HG03439 (cell line): ENCODE data around the gene CDH8.

ENCODE experiments used
- ATAC-seq: cut with Tn5 transposase; IDR thresholded peaks from one replicate; pipeline ENCODE4 v1.9.1; 2021; ENCODE audit warnings: mild to moderate bottlenecking, moderate library complexity; ENCODE audit not compliant: unreplicated experiment

CDH8 gene

DNA sequence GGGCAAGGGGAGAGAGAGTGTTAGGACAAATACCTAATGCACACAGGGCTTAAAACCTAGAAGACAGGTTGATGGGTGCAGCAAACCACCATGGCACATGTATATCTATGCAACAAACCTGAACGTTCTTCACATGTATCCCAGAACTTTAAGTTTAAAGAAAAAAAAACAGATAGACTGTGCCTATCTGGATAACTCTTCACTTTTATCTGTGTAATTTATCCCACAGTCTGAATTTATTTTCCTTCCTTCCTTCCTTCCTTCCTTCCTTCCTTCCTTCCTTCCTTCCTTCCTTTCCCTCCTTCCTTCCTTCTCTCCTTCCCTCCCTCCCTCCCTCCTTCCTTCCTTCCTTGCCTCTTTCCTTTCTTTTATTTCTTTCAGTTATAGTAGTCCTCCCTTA is 370.7 kb downstream of the CDH8 start:
- no peak for ATAC-seq

GRCh38 chr16:61659936-61660335 is 376.3 kb downstream of the CDH8 start:
- no peak for ATAC-seq

DNA sequence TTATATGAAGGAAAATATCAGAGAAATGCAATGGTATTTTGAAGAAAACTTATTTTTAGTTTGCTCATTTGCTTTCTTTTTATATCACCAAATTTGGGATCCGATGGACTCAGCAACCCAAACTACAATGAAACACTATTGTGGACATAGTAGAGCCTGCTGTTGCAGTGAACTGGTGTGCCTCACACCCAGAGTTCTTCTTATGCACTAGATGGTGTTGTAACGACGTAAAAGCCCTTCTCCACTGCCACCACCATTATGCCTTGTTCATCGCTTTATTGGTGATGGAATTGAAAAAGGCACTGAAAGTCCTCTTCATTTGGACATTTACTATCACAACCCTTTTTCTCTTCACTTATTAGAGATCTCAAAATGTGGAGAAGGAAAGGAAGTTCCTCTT is 381.3 kb downstream of the CDH8 start:
- ATAC-seq: no peak

DNA sequence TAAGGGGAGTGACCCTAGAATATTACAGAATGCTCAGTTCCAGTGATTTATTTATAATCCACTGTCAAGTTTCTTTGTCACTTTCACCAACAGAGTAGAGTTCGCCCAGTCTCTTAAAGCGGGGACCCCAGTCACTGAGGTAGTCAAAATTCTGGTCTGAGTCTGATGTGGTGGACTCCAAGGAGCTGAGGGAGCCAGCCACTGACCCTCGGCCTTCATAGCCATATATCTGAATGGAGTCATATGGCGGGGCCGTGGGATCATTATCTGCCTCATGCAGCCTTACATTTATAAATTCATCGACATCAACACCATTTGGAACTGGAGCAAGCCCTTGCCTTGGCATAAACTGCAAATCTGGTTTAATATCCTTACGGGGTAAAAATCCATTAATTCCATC is 382.7 kb downstream of the CDH8 start:
- ATAC-seq: no peak

- no peak for ATAC-seq
Measured at GRCh38 chr16:61645561-61645960, 390.7 kb downstream of the CDH8 start.

- no peak for ATAC-seq
Measured at GRCh38 chr16:61644736-61645135, 391.5 kb downstream of the CDH8 start.

- ATAC-seq: no peak
Measured at GRCh38 chr16:61617219-61617783, 418.9 kb downstream of the CDH8 start.

GRCh38 chr16:61616088-61616487 is 420.1 kb downstream of the CDH8 start:
- no peak for ATAC-seq

- no peak for ATAC-seq
Measured at GRCh38 chr16:61611847-61612491, 424.3 kb downstream of the CDH8 start.

DNA sequence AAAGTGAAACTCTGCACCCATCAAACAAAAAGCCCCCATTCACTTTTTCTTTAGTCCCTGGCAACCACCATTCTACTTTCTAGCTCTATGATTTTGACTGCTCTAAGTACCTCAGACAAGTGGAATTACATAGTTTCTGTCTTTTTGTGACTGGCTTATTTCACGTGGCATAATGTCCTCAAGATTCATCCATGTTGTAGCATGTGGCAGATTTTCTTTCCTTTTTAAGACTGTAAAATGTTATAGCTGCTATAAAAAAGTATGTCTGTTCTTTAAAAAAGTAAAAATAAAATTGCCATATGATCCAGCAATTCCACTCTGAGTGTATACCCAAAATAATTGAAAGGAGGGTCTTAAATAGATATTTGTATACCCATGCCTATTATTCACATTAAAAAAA is 429.7 kb downstream of the CDH8 start:
- ATAC-seq: no peak
